Sigmoid colon (tissue), 7 donors: Measurements from ENCODE around the gene AKTIP. TPM values are rescaled to one million over a fixed set of nuclear protein-coding genes. Genes with fewer than 3 reads are reported as not detected.
A peak's percentile ranks its signal among the peaks of the same experiment; 100 is the strongest.
"Not testable (repeated sequence)": the region's sequence is repeated elsewhere in the genome, so short reads cannot be mapped to it uniquely, and the experiment has no call there.

Experiments used
- DNase-seq: peaks from one replicate; pipeline ENCODE4 v3.0.0-alpha.2; 2019
- H3K27ac ChIP-seq, 4 donors: fragments of 200-600 bp; sonication (generic); one replicate each; pipeline ENCODE4 v1.5.1; 2016 to 2019; ENCODE audit warnings: mild to moderate bottlenecking in 1 of 4
- H3K27me3 ChIP-seq, 3 donors: fragments of 200-600 bp; sonication (generic); one replicate each; pipeline ENCODE4 v1.5.1; 2019; ENCODE audit warnings: mild to moderate bottlenecking in 1 of 3
- H3K36me3 ChIP-seq, 4 donors: fragments of 200-600 bp; sonication (generic); one replicate each; pipeline ENCODE4 v1.5.1; 2016 to 2019
- H3K4me1 ChIP-seq, 4 donors: fragments of 200-600 bp; sonication (generic); one replicate each; pipeline ENCODE4 v1.5.1; 2017 to 2019
- H3K4me3 ChIP-seq, 4 donors: fragments of 200-600 bp; sonication (generic); one replicate each; pipeline ENCODE4 v1.5.1; 2017 to 2019; ENCODE audit warnings: mild to moderate bottlenecking in 2 of 4, moderate library complexity in 1 of 4
- H3K9me3 ChIP-seq, 4 donors: fragments of 200-600 bp in 3 of 4; sonication (generic) in 3 of 4; one replicate each; pipeline versions ENCODE4 v1.5.1 to v1.6.1; 2013 to 2019
- CTCF ChIP-seq, 4 experiments: fragments of 450-650 bp in 3 of 4; fragments of 200-600 bp in 1 of 4; IDR thresholded peaks; one replicate each; pipeline ENCODE4 v1.5.1; 2016 to 2019; ENCODE audit warnings: antibody characterized with exemption in 4 of 4, mild to moderate bottlenecking in 3 of 4, moderate library complexity in 2 of 4
- EP300 ChIP-seq, 4 donors: sonication (generic); formaldehyde crosslinking; IDR thresholded peaks; one replicate each; pipeline ENCODE4 v1.6.1; 2017; ENCODE audit warnings: antibody characterized with exemption in 4 of 4
- POLR2A ChIP-seq, 2 donors: fragments of 450-650 bp; IDR thresholded peaks; one replicate each; pipeline ENCODE4 v1.6.1; 2016; ENCODE audit warnings: antibody characterized with exemption in 2 of 2, mild to moderate bottlenecking in 2 of 2, moderate library complexity in 2 of 2
- POLR2AphosphoS5 ChIP-seq, 4 donors: sonication (generic); formaldehyde crosslinking; IDR thresholded peaks; one replicate each; pipeline ENCODE4 v1.6.1; 2017; ENCODE audit warnings: antibody characterized with exemption in 4 of 4
- WGBS, 2 donors: extraction: QIAGEN DNeasy Blood & Tissue Kit; methylation state at CpG; one replicate each; pipeline ENCODE4 v1.1.7; 2013; 5-methylcytosine and 5-hydroxymethylcytosine counted together
- intact Hi-C: fragments of 100-400 bp; cut with DNase I; formaldehyde crosslinking; loops from one replicate; pipeline ENCODE4 v1.15.1; 2023
- polyA plus RNA-seq, 3 donors: library from polyadenylated mRNA; stranded (reverse); fragments of 200-250 nt; gene quantifications; one replicate each; pipeline ENCODE4 v1.2.3, GENCODE V29; 2013
- total RNA-seq, 4 donors: library from RNA; depleted of rRNA; stranded (reverse); fragments of >200 nt; gene quantifications; one replicate each; pipeline ENCODE4 v1.1.0, GENCODE V29; 2016
- donor health status: healthy with polysubstance abuse.
- donor health status: Bipolar disorder and iron deficiency.
- donor health status: healthy.

The AKTIP gene
- total and polyA plus RNA-seq, 7 donors: 14.4 to 56.0 (median 39.5) TPM

- Histone ChIP-seq H3K27me3 (no peaks in the 10 kb centered on the region), H3K36me3 (no peaks in the 10 kb centered on the region), H3K4me1 (no peaks in the 10 kb centered on the region), H3K9me3 (no peaks in the 10 kb centered on the region), H3K4me3 (no peak overlapping the region), H3K27ac (peak overlapping the region in 2 of 4 donors; percentile 7 to 47)
- DNase-seq: no peak
- intact Hi-C loops: no loop called here
- 88 to 96% methylated on average over 4 of the region's 4 CpGs for WGBS, 2 donors
- TF ChIP-seq EP300 (IDR thresholded peaks at IDR 0.05) (no peak), CTCF (IDR thresholded peaks at IDR 0.05) (no peak), POLR2AphosphoS5 (IDR thresholded peaks at IDR 0.05) (no peak), POLR2A (IDR thresholded peaks at IDR 0.05) (no peak)
These were observed 14.8 kb upstream of the AKTIP start for GRCh38 chr16:53517851-53518250.

- no peaks in the 10 kb centered on the region for H3K9me3 ChIP-seq
- no peak overlapping the region for H3K4me3 ChIP-seq
- no peaks in the 10 kb centered on the region for H3K36me3 ChIP-seq
- intact Hi-C loops: no loop called here
- WGBS, 2 donors: 86 to 93% methylated on average over 2 of the region's 2 CpGs
- H3K27me3 ChIP-seq: no peaks in the 10 kb centered on the region
- TF ChIP-seq POLR2AphosphoS5 (IDR thresholded peaks at IDR 0.05) (no peak), POLR2A (IDR thresholded peaks at IDR 0.05) (no peak), CTCF (IDR thresholded peaks at IDR 0.05) (no peak), EP300 (IDR thresholded peaks at IDR 0.05) (no peak)
- H3K27ac ChIP-seq: peak overlapping the region in 1 of 4 donors; percentile 47
- peak; percentile 14 for DNase-seq
- H3K4me1 ChIP-seq: no peaks in the 10 kb centered on the region
These were observed 12.8 kb upstream of the AKTIP start for GRCh38 chr16:53515811-53516210.

- Histone ChIP-seq H3K9me3 (no peaks in the 10 kb centered on the region), H3K27me3 (no peaks in the 10 kb centered on the region), H3K36me3 (no peaks in the 10 kb centered on the region), H3K27ac (no peak overlapping the region), H3K4me3 (no peak overlapping the region), H3K4me1 (peaks cover 0 to under 1% (median under 1%) of the 10 kb centered on the region in 4 donors)
- DNase-seq: peak; percentile 24
- intact Hi-C loops: no loop called here
- TF ChIP-seq POLR2A (IDR thresholded peaks at IDR 0.05): no peak
- TF ChIP-seq EP300 (IDR thresholded peaks at IDR 0.05): no peak
- TF ChIP-seq CTCF (IDR thresholded peaks at IDR 0.05): no peak
- no peak for TF ChIP-seq POLR2AphosphoS5 (IDR thresholded peaks at IDR 0.05)
- 89 to 91% methylated on average over 6 of the region's 6 CpGs for WGBS, 2 donors
These were observed 12.2 kb upstream of the AKTIP start for GRCh38 chr16:53515259-53515658.

- H3K36me3 ChIP-seq, intact Hi-C loops, DNase-seq, H3K27ac ChIP-seq, H3K9me3 ChIP-seq, H3K4me1 ChIP-seq, H3K27me3 ChIP-seq, H3K4me3 ChIP-seq: not testable (repeated sequence)
- WGBS, 2 donors: 34 to 79% methylated on average over 1 of the region's 1 CpG
These were observed 9.8 kb upstream of the AKTIP start for GRCh38 chr16:53512795-53513194.

- Histone ChIP-seq H3K27me3 (no peaks in the 10 kb centered on the region), H3K36me3 (no peaks in the 10 kb centered on the region), H3K27ac (peak overlapping the region in 1 of 4 donors; percentile 64), H3K4me1 (peaks cover 0 to 3% (median 1%) of the 10 kb centered on the region in 4 donors), H3K4me3 (no peak overlapping the region), H3K9me3 (no peaks in the 10 kb centered on the region)
- TF ChIP-seq POLR2AphosphoS5 (IDR thresholded peaks at IDR 0.05): no peak
- TF ChIP-seq POLR2A (IDR thresholded peaks at IDR 0.05): no peak
- TF ChIP-seq CTCF (IDR thresholded peaks at IDR 0.05): no peak
- no peak for TF ChIP-seq EP300 (IDR thresholded peaks at IDR 0.05)
- WGBS, 2 donors: 71 to 77% methylated on average over 12 of the region's 12 CpGs
- intact Hi-C loops: no loop called here
- no peak for DNase-seq
These were observed 8.6 kb upstream of the AKTIP start for GRCh38 chr16:53511403-53512280.
